Omental fat pad (tissue), 4 donors: ENCODE results near the gene CA12. TPM values are rescaled to one million over a fixed set of nuclear protein-coding genes. Genes with fewer than 3 reads are reported as not detected.

Experiments used
- ATAC-seq: fragments of 150-250 bp; one replicate; pipeline ENCODE4 v1.9.1; 2016; ENCODE audit warnings: mild to moderate bottlenecking, moderate library complexity; ENCODE audit not compliant: low FRiP score
- DNase-seq: peaks from one replicate; pipeline ENCODE4 v3.0.0-alpha.2; 2019; ENCODE audit warnings: low spot score
- CTCF ChIP-seq, 3 donors: fragments of 450-650 bp; IDR thresholded peaks; one replicate each; pipeline ENCODE4 v1.5.1; 2016 to 2017; ENCODE audit warnings: antibody characterized with exemption in 3 of 3, mild to moderate bottlenecking in 3 of 3, moderate library complexity in 2 of 3
- total RNA-seq, 4 donors: library from RNA; depleted of rRNA; stranded (reverse); fragments of >200 nt; gene quantifications; one replicate each; pipeline ENCODE4 v1.1.0, GENCODE V29; 2016

CA12 gene
- total RNA-seq, 4 donors from 2014 or later, result 0.75 to 27.1 (median 10.2) TPM

- DNase-seq, result no peak
- ATAC-seq, result no peak
- no peak for TF ChIP-seq CTCF (IDR thresholded peaks at IDR 0.05)
These were observed 23.2 kb downstream of the CA12 start for GRCh38 chr15:63358241-63359029.

DNA sequence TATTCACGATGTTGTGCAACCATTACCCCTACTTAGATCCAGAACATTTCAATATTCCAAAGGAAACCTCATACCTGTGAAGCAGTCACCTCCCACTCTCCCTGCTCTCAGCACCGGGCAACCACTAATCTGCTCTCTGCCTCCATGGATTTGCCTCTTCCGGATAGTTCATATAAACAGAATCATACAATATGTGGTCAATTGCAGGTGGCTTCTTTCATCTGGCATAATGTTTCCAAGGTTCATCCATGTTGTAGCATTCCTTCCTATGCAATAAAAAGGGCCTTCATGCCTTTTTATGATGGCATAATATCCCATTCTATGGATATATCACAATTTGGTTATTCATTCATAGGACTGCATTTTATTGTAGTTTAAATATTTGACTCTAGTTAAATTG lies 23.9 kb downstream of the CA12 start:
- no peak for DNase-seq
- no peak for TF ChIP-seq CTCF (IDR thresholded peaks at IDR 0.05)
- ATAC-seq, result no peak

DNA sequence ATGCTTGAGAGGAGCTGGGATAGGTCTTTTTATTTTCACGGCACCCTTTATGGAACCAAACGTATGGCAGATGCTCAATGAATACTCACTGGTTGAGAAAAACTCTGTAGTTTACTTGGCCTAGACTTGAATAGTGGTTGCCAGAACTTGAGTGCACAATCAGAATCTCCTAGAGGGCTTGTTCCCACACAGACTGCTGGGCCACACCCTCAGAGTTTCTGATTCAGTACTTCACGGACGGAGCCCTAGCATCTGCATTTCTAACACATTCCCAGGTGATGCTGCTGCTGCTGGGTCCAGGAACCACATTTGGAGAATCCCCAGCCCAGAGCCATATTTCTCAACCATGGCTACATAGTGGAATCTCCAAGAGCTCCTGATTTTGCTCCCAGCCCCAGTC lies 24.6 kb downstream of the CA12 start:
- no peak for ATAC-seq
- no peak for DNase-seq
- TF ChIP-seq CTCF (IDR thresholded peaks at IDR 0.05), result no peak

DNA sequence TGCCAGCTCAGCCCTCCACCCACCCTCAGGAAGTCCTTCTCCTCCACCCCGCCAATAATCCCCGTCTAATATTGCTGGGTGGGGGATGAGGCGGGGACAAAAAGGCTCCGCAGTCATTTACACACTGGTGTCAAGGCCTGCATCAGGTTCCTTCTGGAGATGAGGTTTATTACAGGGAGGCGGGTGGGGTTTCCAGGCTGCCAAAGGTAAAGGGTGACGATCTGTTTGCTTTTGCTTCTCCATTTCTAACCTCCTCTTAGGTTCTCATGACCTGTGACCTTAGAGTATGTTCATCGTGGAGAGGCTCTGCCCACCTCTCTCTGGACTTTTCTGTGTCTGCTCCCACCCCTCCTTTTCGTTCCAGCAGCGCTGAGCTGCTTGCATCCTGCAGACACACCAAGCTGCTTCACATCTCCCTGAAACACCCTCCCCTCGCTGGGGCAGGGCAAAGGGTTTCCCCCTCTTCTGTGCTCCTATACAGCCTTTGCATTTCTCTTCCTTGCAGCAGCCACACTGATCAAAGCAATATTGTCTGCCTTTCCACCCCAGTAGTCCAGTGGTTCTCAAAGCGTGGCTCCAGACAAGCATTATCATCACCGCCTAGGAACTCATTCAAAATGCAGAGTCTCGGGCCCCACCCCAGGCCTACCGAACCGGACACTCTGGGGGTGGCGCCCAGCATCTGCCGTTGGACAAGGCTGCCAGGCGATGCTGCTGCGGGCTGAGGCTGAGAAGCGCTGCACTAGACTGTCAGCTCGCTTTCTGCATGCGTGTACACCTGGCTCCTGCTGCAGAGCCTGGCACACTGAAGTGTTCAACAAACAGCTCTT lies 26.6 kb downstream of the CA12 start:
- TF ChIP-seq CTCF (IDR thresholded peaks at IDR 0.05), result no peak
- ATAC-seq (no peak), DNase-seq (no peak)

DNA sequence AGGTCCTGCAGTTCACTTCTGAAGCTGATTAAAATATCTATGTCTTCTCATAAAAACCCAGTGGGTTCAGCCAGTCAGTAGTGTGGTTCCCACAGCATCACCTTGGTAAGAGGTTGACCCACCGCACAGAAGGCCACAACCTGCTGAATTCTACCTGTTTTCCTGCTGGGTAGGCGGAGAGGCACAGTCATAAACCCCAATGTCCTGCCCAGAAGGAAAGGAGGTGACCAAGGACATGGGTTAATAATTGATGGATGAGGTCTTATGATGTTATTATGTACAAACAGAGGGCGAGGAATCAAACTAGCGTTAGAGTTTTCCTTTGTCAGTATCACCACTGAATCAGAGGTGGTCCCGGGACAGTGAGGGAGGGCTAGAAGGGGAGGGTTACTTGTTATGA lies 27.8 kb downstream of the CA12 start:
- no peak for ATAC-seq
- TF ChIP-seq CTCF (IDR thresholded peaks at IDR 0.05), result no peak
- no peak for DNase-seq

GRCh38 chr15:63353261-63353660 lies 28.4 kb downstream of the CA12 start:
- no peak for TF ChIP-seq CTCF (IDR thresholded peaks at IDR 0.05)
- ATAC-seq (no peak), DNase-seq (no peak)
